CD4-positive, alpha-beta T cell treated with Interleukin-4 for 4 hours (primary cell): ENCODE results near the gene YTHDF1.

Experiments
- DNase-seq: peaks from one replicate; pipeline ENCODE4 v3.0.0-alpha.2; 2020

The YTHDF1 gene

GRCh38 chr20:63182425-63182824 is 33.5 kb downstream of the YTHDF1 start:
- no peak for DNase-seq

GRCh38 chr20:63181226-63181625 is 34.7 kb downstream of the YTHDF1 start:
- no peak for DNase-seq

- no peak for DNase-seq
Measured at GRCh38 chr20:63180569-63181185, 35.3 kb downstream of the YTHDF1 start.

- DNase-seq: no peak
Measured at GRCh38 chr20:63179687-63180568, 36.0 kb downstream of the YTHDF1 start.

GRCh38 chr20:63178889-63179686 is 36.8 kb downstream of the YTHDF1 start:
- DNase-seq: peak; percentile 57

GRCh38 chr20:63178446-63178820 is 37.5 kb downstream of the YTHDF1 start:
- DNase-seq: no peak

GRCh38 chr20:63177785-63178445 is 38.0 kb downstream of the YTHDF1 start:
- DNase-seq: no peak

- no peak for DNase-seq
Measured at GRCh38 chr20:63177134-63177784, 38.7 kb downstream of the YTHDF1 start.

GRCh38 chr20:63176427-63177133 is 39.4 kb downstream of the YTHDF1 start:
- no peak for DNase-seq

GRCh38 chr20:63176034-63176426 is 39.9 kb downstream of the YTHDF1 start:
- no peak for DNase-seq

- DNase-seq: no peak
Measured at GRCh38 chr20:63175038-63175895, 40.7 kb downstream of the YTHDF1 start.

GRCh38 chr20:63174309-63175037 is 41.5 kb downstream of the YTHDF1 start:
- no peak for DNase-seq

GRCh38 chr20:63173552-63174191 is 42.3 kb downstream of the YTHDF1 start:
- no peak for DNase-seq

GRCh38 chr20:63172726-63173125 is 43.2 kb downstream of the YTHDF1 start:
- DNase-seq: no peak

- DNase-seq: no peak
Measured at GRCh38 chr20:63171991-63172390, 43.9 kb downstream of the YTHDF1 start.

- no peak for DNase-seq
Measured at GRCh38 chr20:63169681-63170080, 46.2 kb downstream of the YTHDF1 start.

- no peak for DNase-seq
Measured at GRCh38 chr20:63168861-63169260, 47.1 kb downstream of the YTHDF1 start.

GRCh38 chr20:63167918-63168520 is 47.9 kb downstream of the YTHDF1 start:
- no peak for DNase-seq
